Naive thymus-derived CD4-positive, alpha-beta T cell (primary cell): ENCODE measurements around the gene AXL. TPM values are rescaled to one million over a fixed set of nuclear protein-coding genes. Genes with fewer than 3 reads are reported as not detected.

Source experiments
- ATAC-seq: fragments of 150-1000 bp; cut with Tn5 transposase; 2 replicates; pipeline ENCODE4 v1.10.0; 2021; ENCODE audit warnings: mild to moderate bottlenecking, moderate library complexity
- CTCF ChIA-PET: fragments of 350-600 bp; sonication (Branson Sonifier 250); formaldehyde crosslinking; loops from one replicate; lab custom pipeline; 2021; ENCODE audit warnings: antibody characterized with exemption; lab: Charles Lee
- POLR2A ChIA-PET: fragments of 350-600 bp; sonication (Branson Sonifier 250); formaldehyde crosslinking; loops from one replicate; lab custom pipeline; 2021; ENCODE audit warnings: antibody characterized with exemption, inconsistent platforms; lab: Charles Lee
- DNase-seq, 9 donors: peaks; one replicate each; pipeline versions ENCODE4 v3.0.0 to v3.0.0-alpha.2; 2020 to 2022; ENCODE audit warnings: mixed read lengths in 1 of 9
- H3K27ac ChIP-seq: one replicate; pipeline ENCODE4 v1.7.0; 2013; ENCODE audit warnings: mild to moderate bottlenecking, low read depth, low read length, moderate library complexity
- H3K27me3 ChIP-seq, 2 donors: one replicate each; pipeline ENCODE4 v1.7.0; 2013; ENCODE audit warnings: low read length in 2 of 2, mild to moderate bottlenecking in 2 of 2, moderate library complexity in 2 of 2; ENCODE audit not compliant: control insufficient read depth in 2 of 2, insufficient read depth in 2 of 2
- H3K36me3 ChIP-seq, 3 experiments: 1 replicate in 2 of 3; 2 replicates in 1 of 3; pipeline ENCODE4 v1.7.0; 2013; ENCODE audit warnings: low read length in 3 of 3, mild to moderate bottlenecking in 3 of 3, moderate library complexity in 1 of 3; ENCODE audit not compliant: insufficient read depth in 3 of 3, control insufficient read depth in 2 of 3
- H3K4me1 ChIP-seq, 2 donors: one replicate each; pipeline ENCODE4 v1.7.0; 2013; ENCODE audit warnings: low read length in 2 of 2, mild to moderate bottlenecking in 2 of 2, moderate library complexity in 1 of 2; ENCODE audit not compliant: control insufficient read depth in 2 of 2, insufficient read depth in 2 of 2
- H3K4me3 ChIP-seq: 2 replicates; pipeline ENCODE4 v1.7.0; 2013; ENCODE audit warnings: mild to moderate bottlenecking, low read length
- H3K9me3 ChIP-seq, 3 experiments: 1 replicate in 2 of 3; 2 replicates in 1 of 3; pipeline ENCODE4 v1.7.0; 2013; ENCODE audit warnings: low read length in 3 of 3; ENCODE audit not compliant: control insufficient read depth in 2 of 3
- H3K27ac Mint-ChIP-seq, 9 donors: one replicate each; pipeline ENCODE4 v1.8.0; 2020 to 2022; ENCODE audit warnings: mixed read lengths in 9 of 9, mild to moderate bottlenecking in 8 of 9, moderate library complexity in 5 of 9, inconsistent platforms in 2 of 9
- H3K27me3 Mint-ChIP-seq, 5 donors: one replicate each; pipeline ENCODE4 v1.8.0; 2021 to 2022; ENCODE audit warnings: mixed read lengths in 5 of 5, mild to moderate bottlenecking in 1 of 5
- H3K36me3 Mint-ChIP-seq, 5 donors: one replicate each; pipeline ENCODE4 v1.8.0; 2020 to 2022; ENCODE audit warnings: mixed read lengths in 5 of 5, mild to moderate bottlenecking in 3 of 5, inconsistent platforms in 1 of 5
- H3K4me1 Mint-ChIP-seq, 7 donors: one replicate each; pipeline ENCODE4 v1.8.0; 2020 to 2022; ENCODE audit warnings: mixed read lengths in 7 of 7, mild to moderate bottlenecking in 3 of 7, inconsistent platforms in 1 of 7
- H3K4me3 Mint-ChIP-seq, 10 donors: one replicate each; pipeline ENCODE4 v1.8.0; 2020 to 2022; ENCODE audit warnings: mild to moderate bottlenecking in 10 of 10, mixed read lengths in 10 of 10, moderate library complexity in 6 of 10, inconsistent platforms in 2 of 10
- H3K9me3 Mint-ChIP-seq, 11 donors: one replicate each; pipeline ENCODE4 v1.8.0; 2020 to 2022; ENCODE audit warnings: mixed read lengths in 11 of 11, mild to moderate bottlenecking in 4 of 11, inconsistent platforms in 1 of 11, moderate library complexity in 1 of 11
- intact Hi-C, 2 donors: fragments of 100-400 bp; cut with micrococcal nuclease; formaldehyde crosslinking; loops; one replicate each; pipeline ENCODE4 v1.15.1; 2023
- polyA plus RNA-seq, 2 donors: library from polyadenylated mRNA; unstranded; fragments of 300-500 nt; fragmentation: Illumina TruSeq; gene quantifications; one replicate each; pipeline ENCODE4 v1.2.3, GENCODE V29; 2021
- total RNA-seq, 6 experiments: library from RNA in 5 of 6; stranded (reverse) in 5 of 6; gene quantifications; 1 replicate in 5 of 6; 2 replicates in 1 of 6; pipeline ENCODE4 v1.2.3 and lab custom pipeline; 2021 to 2026

AXL gene
- total and polyA plus RNA-seq, 7 experiments from 2014 or later = 0.12 to 0.54 (median 0.24) TPM; not detected in 1

GRCh38 chr19:41220811-41221210 lies 1.8 kb downstream of the AXL start:
- H3K4me3 ChIP-seq = no peak overlapping the region
- intact Hi-C loops = no loop called here

GRCh38 chr19:41221514-41222205 lies 2.6 kb downstream of the AXL start:
- CTCF ChIA-PET = no interaction called here
- ATAC-seq = no peak
- peak overlapping the region in 3 of 9 donors; percentile 4 to 82 (median 10) for H3K27ac Mint-ChIP-seq

More at GRCh38 chr19:41220811-41221210, 1.8 kb downstream of the AXL start:
- Mint-ChIP-seq H3K27me3 (peaks cover 23 to 54% (median 41%) of the 10 kb centered on the region in 5 donors), H3K4me3 (no peak overlapping the region), H3K27ac (peak overlapping the region in 1 of 9 donors; percentile 82), H3K36me3 (no peaks in the 10 kb centered on the region), H3K4me1 (peaks cover 6 to 15% (median 9%) of the 10 kb centered on the region in 7 donors), H3K9me3 (peaks cover 0 to 2% (median 0%) of the 10 kb centered on the region in 11 donors)
- no peak for DNase-seq
- CTCF ChIA-PET = no interaction called here
- H3K27me3 ChIP-seq = no peaks in the 10 kb centered on the region
- ATAC-seq = no peak
- POLR2A ChIA-PET = interaction anchor here (0.7 to 1.0 kb wide), 3 partner anchors 10 to 42 kb away, joined by 3 to 5 read pairs (median 3); no protein-coding TSS in a partner anchor
- H3K9me3 ChIP-seq = no peaks in the 10 kb centered on the region
- H3K27ac ChIP-seq = no peak overlapping the region
- H3K36me3 ChIP-seq = no peaks in the 10 kb centered on the region
- H3K4me1 ChIP-seq = peaks cover 0 to 2% of the 10 kb centered on the region in 2 donors

GRCh38 chr19:41222240-41222639 lies 3.2 kb downstream of the AXL start:
- Mint-ChIP-seq H3K4me3 (no peak overlapping the region), H3K4me1 (peaks cover 10 to 25% (median 17%) of the 10 kb centered on the region in 7 donors), H3K27ac (peak overlapping the region in 3 of 9 donors; percentile 2 to 10 (median 4)), H3K9me3 (peaks cover 0 to 2% (median 0%) of the 10 kb centered on the region in 11 donors), H3K36me3 (peaks cover 0 to 2% (median 0%) of the 10 kb centered on the region in 5 donors), H3K27me3 (peaks cover 23 to 48% (median 35%) of the 10 kb centered on the region in 5 donors)
- intact Hi-C loops = no loop called here
- ChIA-PET CTCF (no interaction called here), POLR2A (no interaction called here)
- Histone ChIP-seq H3K4me3 (no peak overlapping the region), H3K27me3 (no peaks in the 10 kb centered on the region), H3K27ac (no peak overlapping the region), H3K4me1 (peaks cover 7 to 11% of the 10 kb centered on the region in 2 donors), H3K36me3 (no peaks in the 10 kb centered on the region), H3K9me3 (no peaks in the 10 kb centered on the region)
- ATAC-seq (no peak), DNase-seq (no peak)

More at GRCh38 chr19:41221514-41222205, 2.6 kb downstream of the AXL start:
- Histone ChIP-seq H3K36me3 (no peaks in the 10 kb centered on the region), H3K4me1 (peaks cover 1 to 7% of the 10 kb centered on the region in 2 donors), H3K9me3 (no peaks in the 10 kb centered on the region), H3K27ac (no peak overlapping the region), H3K27me3 (no peaks in the 10 kb centered on the region), H3K4me3 (no peak overlapping the region)
- peaks cover 23 to 53% (median 40%) of the 10 kb centered on the region in 5 donors for H3K27me3 Mint-ChIP-seq
- peaks cover 0 to 2% (median 0%) of the 10 kb centered on the region in 5 donors for H3K36me3 Mint-ChIP-seq
- POLR2A ChIA-PET = no interaction called here
- peaks cover 11 to 20% (median 12%) of the 10 kb centered on the region in 7 donors for H3K4me1 Mint-ChIP-seq
- DNase-seq = no peak
- no peak overlapping the region for H3K4me3 Mint-ChIP-seq
- peaks cover 0 to 2% (median 0%) of the 10 kb centered on the region in 11 donors for H3K9me3 Mint-ChIP-seq
- intact Hi-C loops = no loop called here

- Histone ChIP-seq H3K4me3 (no peak overlapping the region), H3K4me1 (peaks cover 7 to 11% of the 10 kb centered on the region in 2 donors), H3K27me3 (no peaks in the 10 kb centered on the region), H3K27ac (no peak overlapping the region), H3K9me3 (no peaks in the 10 kb centered on the region), H3K36me3 (no peaks in the 10 kb centered on the region)
- H3K4me1 Mint-ChIP-seq = peaks cover 10 to 22% (median 17%) of the 10 kb centered on the region in 7 donors
- peaks cover 0 to 2% (median 0%) of the 10 kb centered on the region in 11 donors for H3K9me3 Mint-ChIP-seq
- DNase-seq (no peak), ATAC-seq (no peak)
- ChIA-PET CTCF (no interaction called here), POLR2A (interaction anchor here (0.7 to 1.0 kb wide), 2 partner anchors 32 to 40 kb away, joined by 3 to 4 read pairs; no protein-coding TSS in a partner anchor)
- intact Hi-C loops = no loop called here
- H3K27ac Mint-ChIP-seq = peak overlapping the region in 6 of 9 donors; percentile 0 to 74 (median 46)
- H3K27me3 Mint-ChIP-seq = peaks cover 15 to 37% (median 24%) of the 10 kb centered on the region in 5 donors
- no peak overlapping the region for H3K4me3 Mint-ChIP-seq
- H3K36me3 Mint-ChIP-seq = peaks cover 0 to 2% (median 0%) of the 10 kb centered on the region in 5 donors
These were observed 4.6 kb downstream of the AXL start for GRCh38 chr19:41223431-41224234.

GRCh38 chr19:41224632-41225031 lies 5.6 kb downstream of the AXL start:
- DNase-seq = no peak
- peaks cover 10 to 21% (median 17%) of the 10 kb centered on the region in 7 donors for H3K4me1 Mint-ChIP-seq
- peak overlapping the region in 2 of 10 donors; percentile 42 to 88 for H3K4me3 Mint-ChIP-seq
- no peaks in the 10 kb centered on the region for H3K27me3 ChIP-seq
- H3K27me3 Mint-ChIP-seq = peaks cover 11 to 30% (median 16%) of the 10 kb centered on the region in 5 donors
- no peak overlapping the region for H3K27ac ChIP-seq
- ATAC-seq = no peak
- ChIA-PET POLR2A (interaction anchor here (0.6 to 1.0 kb wide), 3 partner anchors 39 to 254 kb away, joined by 3 to 5 read pairs (median 4); no protein-coding TSS in a partner anchor), CTCF (interaction anchor here (0.6 kb wide), 1 partner anchor 249 kb away, joined by 5 read pairs; no protein-coding TSS in a partner anchor)
- H3K27ac Mint-ChIP-seq = peak overlapping the region in 5 of 9 donors; percentile 16 to 88 (median 61)
- no peaks in the 10 kb centered on the region for H3K36me3 ChIP-seq
- no peak overlapping the region for H3K4me3 ChIP-seq
- no peaks in the 10 kb centered on the region for H3K9me3 ChIP-seq
- peaks cover 0 to 2% (median 0%) of the 10 kb centered on the region in 11 donors for H3K9me3 Mint-ChIP-seq
- H3K4me1 ChIP-seq = peaks cover 7 to 11% of the 10 kb centered on the region in 2 donors
- intact Hi-C loops = no loop called here
- peaks cover 0 to 2% (median 0%) of the 10 kb centered on the region in 5 donors for H3K36me3 Mint-ChIP-seq
